GM18499 (cell line): ENCODE measurements around the gene EMC9.

Source experiments
- ATAC-seq: cut with Tn5 transposase; IDR thresholded peaks from one replicate; pipeline ENCODE4 v1.9.1; 2021; ENCODE audit warnings: moderate number of reproducible peaks; ENCODE audit not compliant: insufficient read depth, unreplicated experiment

The EMC9 gene

DNA sequence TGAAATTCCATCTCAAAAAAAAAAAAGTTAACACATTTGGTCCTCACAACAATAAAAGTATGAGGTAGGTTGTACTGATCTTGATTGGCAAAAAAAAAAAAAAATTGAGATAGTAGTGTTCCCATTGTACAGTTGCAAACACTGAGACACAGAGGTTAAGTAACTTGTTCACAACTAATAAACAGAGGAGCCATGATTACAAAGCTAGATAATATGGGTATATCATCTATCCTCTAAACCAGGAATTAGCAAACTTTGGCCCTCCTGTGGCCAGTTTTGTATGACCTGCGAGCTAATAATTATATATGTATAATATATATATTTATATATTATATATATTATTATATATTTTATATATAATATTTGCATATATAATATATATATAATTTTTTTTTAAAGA is 7.7 kb downstream of the EMC9 start:
- ATAC-seq = no peak

DNA sequence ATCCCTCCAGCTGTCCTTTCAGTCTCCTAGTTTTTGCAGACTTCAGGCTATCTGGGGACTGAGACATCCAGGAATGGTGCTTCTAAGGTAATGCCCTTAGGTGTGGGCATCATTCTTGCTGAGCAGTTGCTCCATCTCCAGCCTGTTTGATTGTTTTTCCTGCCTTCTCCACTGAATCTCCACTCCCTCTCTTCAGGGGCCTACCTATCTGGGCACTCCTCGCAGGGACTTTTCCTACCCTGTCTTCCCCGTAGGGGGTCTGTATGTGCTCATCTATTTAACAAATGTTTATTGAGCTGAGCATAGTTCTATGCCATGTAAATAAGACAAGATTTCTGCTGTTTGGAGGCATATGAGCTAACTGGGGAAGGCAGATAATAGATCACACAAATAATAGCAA is 8.4 kb downstream of the EMC9 start:
- no peak for ATAC-seq

DNA sequence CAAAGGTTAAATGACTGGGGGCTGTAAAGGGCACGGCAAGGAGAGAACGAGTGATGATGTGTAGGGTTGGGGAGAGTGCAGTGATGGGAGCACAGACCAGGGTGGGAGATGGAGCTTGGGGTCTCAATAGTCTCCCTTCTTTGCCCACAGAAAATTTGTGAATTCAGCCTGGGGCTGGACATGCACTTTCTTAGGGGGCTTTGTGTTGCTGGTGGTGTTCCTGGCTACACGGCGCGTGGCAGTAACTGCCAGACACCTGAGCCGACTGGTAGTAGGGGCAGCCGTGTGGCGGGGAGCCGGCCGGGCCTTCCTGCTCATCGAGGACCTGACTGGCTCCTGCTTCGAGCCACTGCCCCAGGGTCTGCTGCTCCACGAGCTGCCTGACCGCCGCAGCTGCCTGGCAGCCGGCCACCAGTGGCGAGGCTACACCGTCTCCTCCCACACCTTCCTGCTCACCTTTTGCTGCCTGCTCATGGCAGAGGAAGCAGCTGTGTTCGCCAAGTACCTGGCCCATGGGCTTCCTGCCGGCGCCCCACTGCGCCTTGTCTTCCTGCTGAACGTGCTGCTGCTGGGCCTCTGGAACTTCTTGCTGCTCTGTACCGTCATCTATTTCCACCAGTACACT is 9.2 kb downstream of the EMC9 start:
- ATAC-seq = no peak

DNA sequence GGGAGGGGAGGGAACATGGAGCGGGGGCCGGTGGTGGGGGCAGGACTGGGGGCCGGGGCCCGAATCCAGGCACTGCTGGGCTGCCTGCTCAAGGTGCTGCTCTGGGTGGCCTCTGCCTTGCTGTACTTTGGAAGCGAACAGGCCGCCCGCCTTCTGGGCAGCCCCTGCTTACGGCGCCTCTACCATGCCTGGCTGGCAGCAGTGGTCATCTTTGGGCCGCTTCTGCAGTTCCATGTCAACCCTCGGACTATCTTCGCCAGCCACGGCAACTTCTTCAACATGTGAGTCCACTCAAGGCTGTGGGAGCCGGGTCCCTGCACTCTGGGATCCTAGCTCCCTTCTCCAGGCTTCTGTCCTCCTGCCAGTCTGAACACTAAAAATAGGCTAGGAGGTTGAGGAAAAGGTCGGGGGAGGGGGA is 9.8 kb downstream of the EMC9 start:
- ATAC-seq = no peak

GRCh38 chr14:24130717-24131548 is 10.5 kb downstream of the EMC9 start:
- ATAC-seq = no peak

DNA sequence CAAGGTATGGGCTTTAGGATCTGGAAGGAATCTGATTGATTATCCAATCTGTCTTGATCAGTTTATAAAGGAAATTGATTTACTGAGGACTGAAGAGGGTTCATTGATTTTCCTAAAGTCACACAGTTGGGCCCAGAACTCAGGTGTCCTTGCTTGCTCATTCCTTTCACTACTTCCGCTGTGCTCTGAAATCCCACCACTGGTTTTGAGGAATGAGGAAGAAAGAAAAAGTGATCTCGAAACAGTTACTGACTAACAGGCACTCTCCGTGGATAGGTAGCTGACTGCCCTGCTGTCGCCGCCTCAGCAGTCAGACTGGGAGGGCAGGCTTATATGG is 11.0 kb downstream of the EMC9 start, which contains the start of gene FITM1:
TSS of gene FITM1 (plus strand) at position 280 of the 337 bp plus-strand sequence. CDS start 905 bp downstream, outside the sequence.
- ATAC-seq = no peak

DNA sequence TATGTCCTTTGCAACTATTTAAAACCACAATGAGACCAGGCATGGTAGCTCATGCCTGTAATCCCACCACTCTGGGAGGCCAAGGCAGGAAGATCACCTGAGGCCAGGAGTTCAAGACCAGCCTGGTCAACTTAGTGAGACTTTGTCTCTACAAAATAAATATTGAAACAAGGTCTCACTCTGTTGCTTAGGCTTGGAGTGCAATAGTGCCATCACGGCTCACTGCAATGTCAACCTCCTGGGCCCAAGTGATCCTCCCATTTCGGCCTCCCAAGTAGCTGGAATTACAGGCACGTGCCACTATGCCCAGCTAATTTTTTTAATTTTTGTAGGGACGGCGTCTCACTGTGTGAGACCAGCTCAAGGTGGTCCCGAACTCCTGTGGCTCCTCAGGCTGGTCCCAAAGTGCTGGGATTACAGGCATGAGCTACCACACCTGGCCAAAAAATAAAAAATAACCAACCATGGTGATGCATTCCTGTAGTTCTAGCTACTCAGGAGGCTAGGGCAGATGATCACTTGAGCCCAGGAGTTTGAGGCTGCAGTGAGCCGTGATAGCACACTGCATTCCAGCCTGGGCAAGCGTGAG is 11.9 kb downstream of the EMC9 start:
- ATAC-seq = no peak

- no peak for ATAC-seq
Measured at GRCh38 chr14:24127673-24128072, 13.7 kb downstream of the EMC9 start.

- no peak for ATAC-seq
Measured at GRCh38 chr14:24126939-24127338, 14.5 kb downstream of the EMC9 start.

DNA sequence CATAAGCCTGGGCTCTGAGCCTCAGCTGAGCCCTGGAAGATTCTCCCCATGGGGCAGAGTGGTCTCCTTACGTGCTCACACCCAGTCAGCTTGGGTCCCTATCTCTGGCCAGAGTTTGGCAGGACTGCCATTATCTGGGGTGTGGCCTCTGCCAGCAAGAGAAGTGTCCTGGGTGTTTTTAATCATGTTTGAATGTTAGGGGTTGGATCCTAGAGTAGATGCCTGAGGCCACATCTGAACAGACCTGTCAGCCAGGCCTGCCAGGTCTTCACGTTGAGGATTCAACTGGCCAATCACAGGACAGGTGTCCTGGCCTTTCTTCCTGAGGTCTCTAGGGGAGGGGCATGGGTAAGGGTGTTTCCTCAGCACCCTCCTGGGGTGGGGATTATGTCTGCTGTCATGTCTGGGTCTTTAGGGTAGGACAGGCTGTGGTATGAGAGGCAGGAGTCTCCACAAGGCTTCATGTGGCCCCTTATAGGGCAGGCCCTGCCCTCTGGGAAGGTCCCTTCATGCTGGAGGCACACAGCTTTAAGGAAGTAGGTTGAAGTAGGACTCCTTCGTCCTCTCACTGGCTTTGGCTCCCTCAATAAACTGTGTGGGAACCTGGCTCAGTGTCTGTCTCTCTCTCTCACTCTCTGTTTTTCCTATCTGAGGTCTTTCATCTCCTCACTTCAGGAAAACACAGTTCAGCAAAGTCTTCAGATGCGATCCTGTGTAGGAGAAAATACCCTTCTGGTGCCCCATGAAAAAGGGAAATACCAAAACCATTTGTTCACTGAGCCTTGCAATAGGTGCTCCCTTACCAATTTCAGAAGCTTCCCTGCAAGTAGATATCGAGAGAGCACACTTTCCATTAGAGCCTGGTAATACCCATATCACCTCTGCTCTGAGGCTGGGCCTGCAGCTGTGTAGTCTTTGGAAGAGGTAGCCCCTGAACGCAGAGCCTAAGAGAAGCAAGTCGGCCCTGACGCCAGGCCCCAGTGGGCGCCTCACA is 17.7 kb downstream of the EMC9 start:
- ATAC-seq = no peak

- ATAC-seq = no peak
Measured at GRCh38 chr14:24122898-24123297, 18.5 kb downstream of the EMC9 start.

DNA sequence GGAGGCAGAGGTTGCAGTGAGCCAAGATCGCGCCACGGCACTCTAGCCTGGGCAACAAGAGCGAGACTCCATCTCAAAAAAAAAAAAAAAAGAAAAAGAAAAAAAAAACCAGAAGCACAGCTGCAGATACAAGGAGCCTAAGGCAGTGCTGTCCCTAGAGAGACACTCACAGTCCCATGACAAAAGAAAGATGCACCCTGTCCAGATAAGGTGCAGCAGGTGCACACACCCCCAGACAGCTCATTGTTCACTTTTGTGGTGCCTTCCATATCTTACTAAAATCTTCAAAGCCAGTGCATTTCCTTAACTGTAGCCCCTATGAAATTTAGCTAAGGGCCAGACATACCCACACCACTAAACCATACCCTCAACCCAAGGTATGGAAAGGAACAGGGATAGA is 19.0 kb downstream of the EMC9 start:
- no peak for ATAC-seq

GRCh38 chr14:24121210-24121609 is 20.2 kb downstream of the EMC9 start:
- ATAC-seq = no peak

GRCh38 chr14:24119691-24120090 is 21.7 kb downstream of the EMC9 start:
- no peak for ATAC-seq

- ATAC-seq = no peak
Measured at GRCh38 chr14:24117179-24117578, 24.2 kb downstream of the EMC9 start.

DNA sequence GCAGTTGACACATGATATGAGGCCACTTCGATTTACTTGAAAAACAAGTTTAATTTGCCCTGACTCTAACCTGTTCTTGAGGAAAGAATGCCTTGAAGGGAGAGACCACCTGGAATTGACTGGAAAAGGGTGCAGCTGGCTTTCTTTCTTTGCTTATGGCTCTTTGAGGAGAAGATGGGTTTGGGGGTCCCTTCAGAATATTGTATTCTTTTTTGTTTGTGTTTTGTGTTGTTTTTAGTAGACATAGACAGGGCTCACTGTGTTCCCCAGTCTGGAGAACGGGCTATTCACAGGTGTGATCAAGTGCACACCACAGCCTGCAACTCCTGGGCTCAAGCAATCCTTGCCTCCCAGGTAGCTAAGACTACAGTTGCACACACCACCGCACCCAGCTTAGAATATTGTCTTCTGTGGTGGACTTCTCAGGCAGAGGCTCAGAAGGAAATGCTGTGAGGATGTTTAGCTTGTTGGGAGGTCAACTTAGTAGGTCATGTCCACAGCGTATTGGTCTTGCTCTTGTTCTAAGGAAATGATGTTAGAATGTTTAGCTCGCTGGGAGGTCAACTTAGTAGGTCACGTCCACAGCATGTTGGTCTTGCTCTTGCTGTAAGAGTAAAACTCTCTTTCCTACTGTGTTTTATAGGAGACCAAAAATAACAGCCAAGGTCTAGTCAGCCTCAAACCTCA is 25.1 kb downstream of the EMC9 start:
- no peak for ATAC-seq

GRCh38 chr14:24115422-24116127 is 25.8 kb downstream of the EMC9 start:
- ATAC-seq = no peak

GRCh38 chr14:24114532-24115421 is 26.6 kb downstream of the EMC9 start, which contains the start of the genes DCAF11 and NRL:
Gene DCAF11, plus strand, starts transcription at chr14:24114777. Its CDS starts 818 bp downstream, at chr14:24115595.
Gene NRL, minus strand, starts transcription at chr14:24114949. Its CDS starts 32,101 bp downstream, at chr14:24082848.
- ATAC-seq = peak; percentile 73
